Fibroblast of villous mesenchyme (primary cell): ENCODE data around the gene HMG20A. TPM values are rescaled to one million over a fixed set of nuclear protein-coding genes. Genes with fewer than 3 reads are reported as not detected.

Source experiments
- DNase-seq: peaks from one replicate; pipeline ENCODE4 v3.0.0-alpha.2; 2010; ENCODE audit warnings: low read depth
- H3K4me3 ChIP-seq: 2 replicates; pipeline ENCODE4 v1.5.1; 2011; ENCODE audit warnings: low read depth, mild to moderate bottlenecking, low read length
- CTCF ChIP-seq: IDR thresholded peaks from 2 replicates; pipeline ENCODE4 v1.5.1; 2012; ENCODE audit warnings: low read depth, mild to moderate bottlenecking, low read length; ENCODE audit not compliant: insufficient read depth
- total RNA-seq: library from RNA; depleted of rRNA; stranded (reverse); fragments of >200 nt; gene quantifications from 2 replicates; pipeline ENCODE4 v1.2.3, GENCODE V29; 2012

HMG20A gene
- total RNA-seq, 1 donor, result 36.7 TPM

GRCh38 chr15:77384086-77384485 lies 36.6 kb upstream of the HMG20A start:
- H3K4me3 ChIP-seq, result no peak overlapping the region
- TF ChIP-seq CTCF, result no peak
- no peak for DNase-seq

DNA sequence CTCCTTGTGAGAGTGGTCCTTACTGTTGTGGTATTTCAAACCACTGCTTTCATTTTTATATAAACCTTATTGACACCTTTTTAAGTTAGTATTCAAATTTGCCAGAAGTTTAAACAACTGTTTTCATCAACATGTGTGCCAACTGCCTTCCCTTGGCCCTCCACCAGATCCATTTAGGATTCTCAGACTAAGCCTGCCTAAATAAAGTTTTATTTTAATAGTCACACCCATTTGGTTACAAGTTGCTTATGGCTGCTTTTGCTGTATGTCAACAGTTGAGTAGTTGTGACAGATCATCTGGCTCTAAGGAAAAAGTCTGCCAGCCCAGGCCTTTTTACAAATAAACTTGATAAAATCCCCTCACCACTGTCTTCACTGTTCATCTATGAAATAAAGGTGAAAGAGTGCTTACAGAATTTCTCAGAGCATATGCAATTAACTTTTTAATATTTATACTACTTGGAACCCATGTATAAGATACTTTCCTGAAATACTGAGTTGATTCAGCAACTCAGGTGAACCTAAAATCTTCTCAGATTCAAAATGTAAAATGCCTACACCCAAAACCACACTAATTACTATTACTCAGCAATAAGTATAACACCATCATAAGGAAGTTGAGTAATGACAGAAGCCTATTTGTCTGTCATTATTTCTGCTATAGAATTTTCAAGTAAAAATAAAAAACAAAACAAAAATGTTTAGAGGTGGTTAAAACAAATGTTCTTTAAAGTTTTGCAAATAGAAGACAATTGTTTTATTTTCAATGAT lies 35.9 kb upstream of the HMG20A start:
- no peak for TF ChIP-seq CTCF
- no peak overlapping the region for H3K4me3 ChIP-seq
- DNase-seq, result no peak

DNA sequence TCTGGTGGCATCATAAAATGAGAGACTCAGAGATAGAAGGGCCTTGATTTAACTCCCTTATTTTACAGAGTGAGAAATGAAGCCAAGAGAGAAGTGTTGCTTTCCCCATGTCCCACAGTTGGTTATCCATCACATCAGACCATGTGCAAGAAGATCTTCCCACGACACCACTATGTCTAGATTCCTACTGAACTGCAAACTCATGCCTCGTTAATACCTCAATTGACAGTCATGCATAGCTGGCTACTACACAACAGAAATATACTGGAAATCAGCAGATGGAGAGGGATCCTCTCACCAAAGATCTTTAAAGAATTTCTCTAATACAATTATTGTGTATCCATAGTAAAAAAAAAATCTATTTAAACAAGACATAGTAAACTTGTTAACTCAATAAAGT lies 34.1 kb upstream of the HMG20A start:
- no peak overlapping the region for H3K4me3 ChIP-seq
- peak; percentile 7 for DNase-seq
- no peak for TF ChIP-seq CTCF

DNA sequence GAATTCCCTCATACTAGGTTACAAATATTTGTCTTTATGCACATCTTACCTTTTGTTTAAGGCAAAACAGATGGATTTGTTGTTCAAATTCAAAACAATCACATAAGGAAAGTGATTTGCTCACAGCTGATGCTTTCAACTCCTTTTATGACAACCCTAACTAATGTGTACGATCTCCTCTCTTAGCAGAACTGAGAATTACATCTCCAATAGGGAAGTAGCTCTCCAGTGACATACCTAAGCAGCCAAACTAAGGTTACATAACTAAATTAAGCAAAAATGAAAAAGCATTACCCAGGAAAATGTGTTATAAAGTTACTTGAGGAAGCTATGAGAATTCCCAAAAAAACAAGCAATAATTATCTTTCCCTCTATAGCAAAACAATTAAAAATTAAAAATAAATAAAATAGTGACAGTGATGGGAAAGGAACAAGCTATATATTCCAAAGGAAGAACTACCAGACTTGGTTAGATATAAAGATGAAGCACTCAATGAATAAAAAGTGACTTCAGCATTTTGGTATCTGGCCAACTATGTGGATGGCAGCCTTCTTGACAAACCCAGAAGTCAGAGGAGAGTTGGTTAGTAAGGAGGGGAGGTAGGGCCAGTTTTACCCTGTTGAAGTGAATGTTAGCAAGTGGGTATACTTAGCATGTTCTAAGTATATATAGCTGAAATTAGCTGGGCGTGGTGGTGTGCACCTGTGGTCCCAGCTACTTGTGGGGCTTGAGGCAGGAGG lies 33.2 kb upstream of the HMG20A start:
- no peak overlapping the region for H3K4me3 ChIP-seq
- DNase-seq, result no peak
- TF ChIP-seq CTCF, result no peak

DNA sequence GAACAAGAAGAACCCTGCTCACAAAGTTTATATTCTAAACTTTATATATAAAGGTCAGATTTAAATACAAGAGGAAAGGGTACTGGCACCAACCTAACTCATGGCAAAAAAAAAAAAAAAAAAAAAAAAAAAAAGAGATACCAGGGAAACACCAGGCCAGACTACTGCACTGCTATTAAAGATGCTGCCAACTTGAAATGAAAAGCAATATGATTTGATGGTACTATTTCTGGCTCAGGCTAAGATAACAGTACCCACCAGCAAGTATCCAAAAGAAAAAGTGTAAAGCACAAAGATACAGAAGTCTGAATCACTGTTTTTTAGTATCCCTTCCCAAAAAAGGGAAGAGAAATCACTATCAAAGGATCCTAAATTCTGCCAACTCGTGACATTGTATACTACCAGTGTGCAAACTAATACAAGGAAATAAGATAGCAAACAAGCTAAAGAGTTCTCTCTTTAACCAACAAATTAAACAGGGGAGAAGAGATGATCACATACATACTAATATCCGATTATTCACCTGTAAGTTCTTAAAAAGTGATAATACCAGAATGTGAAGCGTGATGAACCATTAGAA lies 29.2 kb upstream of the HMG20A start:
- no peak for DNase-seq
- no peak for TF ChIP-seq CTCF
- no peak overlapping the region for H3K4me3 ChIP-seq

DNA sequence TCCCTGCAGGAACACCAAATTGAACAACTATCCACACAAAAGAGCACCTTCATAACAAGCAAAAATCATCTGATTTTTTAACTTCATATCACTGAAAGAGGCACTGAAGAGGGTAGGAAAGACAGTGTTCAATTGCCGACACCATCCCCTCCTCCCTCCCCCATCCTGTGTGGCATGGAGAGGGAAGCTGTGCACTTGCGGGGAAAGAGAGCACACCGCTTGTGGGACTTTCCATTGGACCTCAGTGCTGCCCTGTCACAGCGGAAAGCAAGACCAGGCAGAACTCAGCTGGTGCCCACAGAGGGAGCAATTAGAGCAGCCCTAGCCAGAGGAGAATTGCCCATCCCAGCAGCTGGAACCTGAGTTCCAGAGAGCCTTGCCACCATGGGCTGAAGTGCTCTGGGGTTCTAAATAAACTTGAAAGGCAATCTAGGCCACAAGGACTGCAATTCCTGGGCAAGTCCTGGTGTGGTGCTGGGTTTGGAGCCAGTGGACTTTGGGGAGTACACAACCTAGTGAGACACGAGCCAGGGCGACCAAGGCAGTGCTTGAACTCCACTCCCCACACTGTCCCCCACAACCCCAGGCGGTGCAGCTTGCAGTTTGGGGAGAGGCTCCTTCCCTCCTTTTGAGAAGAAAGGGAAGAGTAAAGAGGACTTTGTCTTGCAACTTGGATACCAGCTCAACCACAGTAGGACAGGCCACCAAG lies 27.8 kb upstream of the HMG20A start:
- DNase-seq, result no peak
- no peak overlapping the region for H3K4me3 ChIP-seq
- TF ChIP-seq CTCF, result no peak
